T follicular helper cell (primary cell): ENCODE measurements around the gene ZSCAN23.
"Not testable (repeated sequence)": the region's sequence is repeated elsewhere in the genome, so short reads cannot be mapped to it uniquely, and the experiment has no call there.

Experiments used
- DNase-seq: peaks from one replicate; pipeline ENCODE4 v3.0.0-alpha.2; 2020; ENCODE audit warnings: low read depth
- total RNA-seq, 2 experiments: gene quantifications; one replicate each; lab custom pipeline; 2026; lab: John Stamatoyannopoulos, UW

Gene ZSCAN23
- total RNA-seq, result 0.52 to 0.60 reads per million in 2 experiments

- DNase-seq, result peak; percentile 80
Measured at GRCh38 chr6:28443112-28443773, at the start of gene ZSCAN23. Gene ZSCAN23, minus strand, starts transcription at chr6:28443491. Its CDS starts 7,225 bp downstream, at chr6:28436266.

GRCh38 chr6:28491984-28492317 lies 48.7 kb upstream of the ZSCAN23 start:
- no peak for DNase-seq

- no peak for DNase-seq
Measured at GRCh38 chr6:28490205-28490890, 47.1 kb upstream of the ZSCAN23 start.

GRCh38 chr6:28489366-28490204 lies 46.3 kb upstream of the ZSCAN23 start:
- no peak for DNase-seq

- DNase-seq, result no peak
Measured at GRCh38 chr6:28488916-28489365, 45.6 kb upstream of the ZSCAN23 start.

- no peak for DNase-seq
Measured at GRCh38 chr6:28486988-28487742, 43.9 kb upstream of the ZSCAN23 start.

- DNase-seq, result no peak
Measured at GRCh38 chr6:28486533-28486932, 43.2 kb upstream of the ZSCAN23 start.

- no peak for DNase-seq
Measured at GRCh38 chr6:28485482-28485881, 42.2 kb upstream of the ZSCAN23 start.

- no peak for DNase-seq
Measured at GRCh38 chr6:28480253-28480932, 37.1 kb upstream of the ZSCAN23 start.

GRCh38 chr6:28478518-28478917 lies 35.2 kb upstream of the ZSCAN23 start:
- no peak for DNase-seq

GRCh38 chr6:28474441-28475219 lies 31.3 kb upstream of the ZSCAN23 start:
- DNase-seq, result no peak

- DNase-seq, result not testable (repeated sequence)
Measured at GRCh38 chr6:28469153-28469745, 26.0 kb upstream of the ZSCAN23 start.

GRCh38 chr6:28468056-28468455 lies 24.8 kb upstream of the ZSCAN23 start:
- DNase-seq, result no peak

GRCh38 chr6:28462401-28462800 lies 19.1 kb upstream of the ZSCAN23 start:
- no peak for DNase-seq

GRCh38 chr6:28458568-28458967 lies 15.3 kb upstream of the ZSCAN23 start:
- DNase-seq, result no peak

- DNase-seq, result no peak
Measured at GRCh38 chr6:28449056-28449455, 5.8 kb upstream of the ZSCAN23 start.

GRCh38 chr6:28447512-28447906 lies 4.2 kb upstream of the ZSCAN23 start:
- DNase-seq, result not testable (repeated sequence)

GRCh38 chr6:28446818-28447511 lies 3.7 kb upstream of the ZSCAN23 start:
- no peak for DNase-seq

- DNase-seq, result not testable (repeated sequence)
Measured at GRCh38 chr6:28444759-28445158, 1.5 kb upstream of the ZSCAN23 start.
